Epithelial cell of proximal tubule (primary cell): ENCODE results near the gene TBC1D32. TPM values are rescaled to one million over a fixed set of nuclear protein-coding genes. Genes with fewer than 3 reads are reported as not detected.
"Not testable (repeated sequence)": the region's sequence is repeated elsewhere in the genome, so short reads cannot be mapped to it uniquely, and the experiment has no call there.

Source experiments
- DNase-seq: peaks from one replicate; pipeline ENCODE4 v3.0.0-alpha.2; 2011; ENCODE audit warnings: low read depth
- H3K4me3 ChIP-seq: 2 replicates; pipeline ENCODE4 v1.5.1; 2011; ENCODE audit warnings: low read depth, mild to moderate bottlenecking, low read length
- CTCF ChIP-seq: conservative IDR thresholded peaks from 2 replicates; pipeline ENCODE4 v1.5.1; 2012; ENCODE audit warnings: low read depth, mild to moderate bottlenecking, low read length
- total RNA-seq: library from RNA; depleted of rRNA; stranded (reverse); fragments of >200 nt; gene quantifications from 2 replicates; pipeline ENCODE4 v1.2.3, GENCODE V29; 2015

The TBC1D32 gene
- total RNA-seq, 1 donor from 2014 or later = 4.1 TPM

GRCh38 chr6:121055572-121056163, 278.6 kb downstream of the TBC1D32 start:
- peak; percentile 89 for TF ChIP-seq CTCF
- H3K4me3 ChIP-seq = no peak overlapping the region
- no peak for DNase-seq

DNA sequence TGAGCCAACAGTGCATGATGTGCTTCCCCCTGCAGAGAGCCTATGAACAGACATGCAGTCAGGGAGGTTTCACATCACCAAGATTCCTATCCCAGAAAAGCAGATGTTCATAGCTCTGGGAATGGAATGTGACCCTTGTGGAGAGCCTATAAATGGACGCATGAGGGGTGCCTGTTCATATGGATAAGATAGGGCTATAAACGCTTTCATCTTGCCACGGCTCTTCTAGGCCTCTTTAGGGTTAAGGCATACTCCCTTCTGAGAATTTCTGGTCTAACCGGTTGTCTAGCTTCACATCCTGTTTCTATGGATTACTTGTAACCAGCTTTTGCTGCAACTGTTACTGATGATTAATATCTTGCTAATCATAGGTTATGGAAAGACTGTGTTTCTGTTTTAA, 285.7 kb downstream of the TBC1D32 start:
- not testable (repeated sequence) for DNase-seq, H3K4me3 ChIP-seq

- DNase-seq, H3K4me3 ChIP-seq: not testable (repeated sequence)
Measured at GRCh38 chr6:121044905-121045304, 289.4 kb downstream of the TBC1D32 start.

DNA sequence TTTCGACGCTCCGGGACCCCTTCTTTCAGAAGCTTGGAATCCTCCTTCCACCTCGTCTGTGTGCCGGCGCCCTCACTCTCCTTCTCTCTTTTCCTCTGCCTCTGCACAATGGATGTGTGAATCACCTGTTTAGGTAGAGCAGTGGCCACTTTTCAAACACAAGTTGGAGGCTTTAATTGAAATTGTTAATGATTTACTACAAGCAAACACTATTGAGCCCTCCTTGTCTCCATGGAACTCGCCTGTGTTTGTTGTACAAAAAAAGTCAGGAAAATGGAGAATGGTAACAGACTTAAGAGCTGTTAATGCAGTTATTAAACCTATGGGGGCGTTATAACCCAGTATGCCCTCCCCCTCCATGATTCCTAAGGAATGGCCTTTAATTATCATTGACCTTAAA, 290.6 kb downstream of the TBC1D32 start:
- H3K4me3 ChIP-seq, DNase-seq: not testable (repeated sequence)

DNA sequence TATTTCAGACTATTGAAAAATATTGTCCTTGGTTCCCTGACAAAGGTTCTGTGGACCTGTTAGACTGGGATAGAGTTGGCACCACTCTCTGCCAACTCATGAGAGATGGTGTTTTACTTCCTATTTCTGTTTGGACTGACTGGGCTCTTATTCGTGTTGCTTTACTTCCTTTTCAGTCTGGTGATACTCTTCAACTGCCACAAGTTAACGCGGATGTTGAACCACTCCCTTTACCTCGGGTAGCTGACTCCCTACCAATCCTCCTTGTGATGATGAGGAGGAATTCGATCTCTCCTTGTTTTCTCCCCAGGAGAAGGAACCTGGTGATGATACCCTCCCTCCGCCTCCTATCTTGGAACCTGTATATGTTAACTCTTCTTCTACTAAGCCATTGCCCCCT, 291.1 kb downstream of the TBC1D32 start:
- not testable (repeated sequence) for H3K4me3 ChIP-seq

DNA sequence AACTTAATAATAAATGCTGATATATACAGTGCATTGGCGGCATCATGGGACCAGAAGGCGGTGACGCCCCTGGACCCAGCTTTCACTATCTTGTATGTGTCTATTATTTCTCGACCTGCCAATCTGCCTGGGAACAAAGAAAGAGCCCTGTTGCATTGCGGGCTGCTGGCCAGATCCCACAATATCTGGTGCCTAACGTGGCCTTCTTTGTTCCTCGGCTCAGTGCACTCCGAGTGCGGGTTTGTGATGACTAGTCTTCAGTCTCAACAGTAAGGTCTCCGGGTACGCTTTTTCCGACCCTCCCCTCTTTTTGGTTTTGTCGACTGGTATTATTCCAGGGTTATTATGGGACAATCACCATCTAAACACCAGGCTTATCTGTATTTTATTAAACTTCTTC, 291.5 kb downstream of the TBC1D32 start:
- no peak for DNase-seq
- no peak for TF ChIP-seq CTCF
- no peak overlapping the region for H3K4me3 ChIP-seq

More for the DNA sequence above, 291.1 kb downstream of the TBC1D32 start:
- not testable (repeated sequence) for DNase-seq

GRCh38 chr6:121040831-121041230, 293.4 kb downstream of the TBC1D32 start:
- no peak for TF ChIP-seq CTCF
- no peak overlapping the region for H3K4me3 ChIP-seq
- no peak for DNase-seq

GRCh38 chr6:121033091-121033490, 301.2 kb downstream of the TBC1D32 start:
- DNase-seq = no peak
- no peak overlapping the region for H3K4me3 ChIP-seq
- no peak for TF ChIP-seq CTCF

- DNase-seq = no peak
- H3K4me3 ChIP-seq = no peak overlapping the region
- TF ChIP-seq CTCF = no peak
Measured at GRCh38 chr6:121032268-121033006, 301.8 kb downstream of the TBC1D32 start.
